ENCODE results near the gene DCTN2. TPM values are rescaled to one million over a fixed set of nuclear protein-coding genes. Genes with fewer than 3 reads are reported as not detected.

DCTN2 gene
- total and polyA plus RNA-seq, 2 donors (not counting 3 experiments of a cell fraction or from before 2014, with no cell fraction given) = 146 to 161 TPM

- no peaks in the 10 kb centered on the region for H3K36me3 ChIP-seq (ENCODE audit: control insufficient read depth in 2 of 2, extremely low read depth in 1 of 2, insufficient read depth in 2 of 2, low read length in 2 of 2)
- H3K4me2 ChIP-seq (ENCODE audit: insufficient read depth, low read length) = no peak overlapping the region
- POLR2A ChIA-PET = no interaction called here
- no TSS peak for BruUV-seq (replicated peaks)
- dilution Hi-C loops (cut with MboI; ENCODE audit: extremely low pct_ligation_motif_present, low sequenced_read_pairs) (no loop called here), intact Hi-C loops (cut with micrococcal nuclease) (no loop called here)
- H3K27me3 ChIP-seq (ENCODE audit: control insufficient read depth in 2 of 2, insufficient read depth in 2 of 2, low read length in 2 of 2) = peaks cover 1 to 4% of the 10 kb centered on the region in 2 experiments
- no peaks in the 10 kb centered on the region for H3K79me2 ChIP-seq (ENCODE audit: control insufficient read depth, insufficient read depth, low read length)
- H3K9me1 ChIP-seq (replicated peaks; ENCODE audit: control insufficient read depth, extremely low read depth, insufficient read depth, low read length) = no peaks in the 10 kb centered on the region
- FAIRE-seq (no peak), DNase-seq (ENCODE audit: low read depth, low spot score) (no peak)
- TF ChIP-seq MYC (IDR thresholded peaks at IDR 0.05; ENCODE audit: low read depth, low read length) = no peak
- H4K20me1 ChIP-seq (replicated peaks; ENCODE audit: control insufficient read depth, extremely low read depth, insufficient read depth, low read length) = no peaks in the 10 kb centered on the region
- no peak overlapping the region for H3K9ac ChIP-seq (replicated peaks; ENCODE audit: extremely low read depth, insufficient read depth, low read length)
- H3K27ac ChIP-seq (ENCODE audit: insufficient read depth, low read depth, low read length) = no peak overlapping the region
- CTCF ChIA-PET = interaction anchor here (0.5 to 3.3 kb wide), 6 partner anchors 10 to 344 kb away, joined by 3 to 63 read pairs (median 4); partner anchors contain the start of genes B4GALNT1 and OS9
- H3K4me1 ChIP-seq (ENCODE audit: control insufficient read depth, extremely low read depth, insufficient read depth, low read length) = peaks cover 5% of the 10 kb centered on the region
- H2AFZ ChIP-seq (ENCODE audit: low read depth, low read length) = no peak overlapping the region
- H3K9me3 ChIP-seq (replicated peaks; ENCODE audit: control insufficient read depth, insufficient read depth, low read length) = no peaks in the 10 kb centered on the region
- H3K4me3 ChIP-seq (replicated peaks in 1 of 3; ENCODE audit: insufficient read depth in 1 of 3, low read depth in 1 of 3, low read length in 3 of 3) = no peak overlapping the region
Observed at GRCh38 chr12:57593187-57593586, 46.2 kb upstream of the DCTN2 start.

GRCh38 chr12:57592551-57593165 lies 45.7 kb upstream of the DCTN2 start:
- FAIRE-seq (no peak), DNase-seq (ENCODE audit: low read depth, low spot score) (no peak)
- Histone ChIP-seq H4K20me1 (replicated peaks; ENCODE audit: control insufficient read depth, extremely low read depth, insufficient read depth, low read length) (no peaks in the 10 kb centered on the region), H3K36me3 (ENCODE audit: control insufficient read depth in 2 of 2, extremely low read depth in 1 of 2, insufficient read depth in 2 of 2, low read length in 2 of 2) (no peaks in the 10 kb centered on the region), H3K4me2 (ENCODE audit: insufficient read depth, low read length) (no peak overlapping the region), H3K9me3 (replicated peaks; ENCODE audit: control insufficient read depth, insufficient read depth, low read length) (no peaks in the 10 kb centered on the region), H3K4me3 (replicated peaks in 1 of 3; ENCODE audit: insufficient read depth in 1 of 3, low read depth in 1 of 3, low read length in 3 of 3) (no peak overlapping the region), H3K27ac (ENCODE audit: insufficient read depth, low read depth, low read length) (no peak overlapping the region), H2AFZ (ENCODE audit: low read depth, low read length) (no peak overlapping the region), H3K9me1 (replicated peaks; ENCODE audit: control insufficient read depth, extremely low read depth, insufficient read depth, low read length) (no peaks in the 10 kb centered on the region), H3K4me1 (ENCODE audit: control insufficient read depth, extremely low read depth, insufficient read depth, low read length) (peaks cover 5% of the 10 kb centered on the region), H3K79me2 (ENCODE audit: control insufficient read depth, insufficient read depth, low read length) (no peaks in the 10 kb centered on the region), H3K9ac (replicated peaks; ENCODE audit: extremely low read depth, insufficient read depth, low read length) (no peak overlapping the region), H3K27me3 (ENCODE audit: control insufficient read depth in 2 of 2, insufficient read depth in 2 of 2, low read length in 2 of 2) (peaks cover 3 to 9% of the 10 kb centered on the region in 2 experiments)
- dilution Hi-C loops (cut with MboI; ENCODE audit: extremely low pct_ligation_motif_present, low sequenced_read_pairs) (no loop called here), intact Hi-C loops (cut with micrococcal nuclease) (no loop called here)
- ChIA-PET CTCF (interaction anchor here (0.5 to 3.3 kb wide), 7 partner anchors 9 to 345 kb away, joined by 3 to 63 read pairs (median 4); partner anchors contain the start of gene B4GALNT1), POLR2A (no interaction called here)
- BruUV-seq (replicated peaks) = no TSS peak
- no peak for TF ChIP-seq POLR2AphosphoS5 (IDR thresholded peaks at IDR 0.05; ENCODE audit: insufficient read depth, low read depth, low read length)
- TF ChIP-seq EZH2 (IDR thresholded peaks at IDR 0.05; ENCODE audit: borderline replicate concordance, low read depth, low read length, severe bottlenecking) = no peak
- no peak for TF ChIP-seq CTCF (IDR thresholded peaks at IDR 0.05; ENCODE audit: extremely low read depth in 1 of 2, insufficient read depth in 1 of 2, low read depth in 1 of 2, low read length in 2 of 2)
- TF ChIP-seq GATA2 (IDR thresholded peaks at IDR 0.05; ENCODE audit: insufficient read depth, insufficient read length, low read depth, low read length) = no peak
- no peak for TF ChIP-seq MYC (IDR thresholded peaks at IDR 0.05; ENCODE audit: low read depth, low read length)
- TF ChIP-seq FOS (IDR thresholded peaks at IDR 0.05; ENCODE audit: borderline replicate concordance, insufficient read depth, low read length) = no peak
- TF ChIP-seq MAX (IDR thresholded peaks at IDR 0.05; ENCODE audit: insufficient read depth, insufficient read length) = no peak
- no peak for TF ChIP-seq JUN (IDR thresholded peaks at IDR 0.05; ENCODE audit: borderline replicate concordance, insufficient read depth, insufficient read length, low read depth)
- no peak for TF ChIP-seq POLR2A (IDR thresholded peaks at IDR 0.05; ENCODE audit: low read depth, low read length)

All from endothelial cell of umbilical vein (primary cell).